GM18517 (cell line): ENCODE results near the gene ATG10.

Experiments used
- ATAC-seq: cut with Tn5 transposase; IDR thresholded peaks from one replicate; pipeline ENCODE4 v1.9.1; 2021; ENCODE audit warnings: mild to moderate bottlenecking, moderate library complexity; ENCODE audit not compliant: unreplicated experiment

ATG10 gene

DNA sequence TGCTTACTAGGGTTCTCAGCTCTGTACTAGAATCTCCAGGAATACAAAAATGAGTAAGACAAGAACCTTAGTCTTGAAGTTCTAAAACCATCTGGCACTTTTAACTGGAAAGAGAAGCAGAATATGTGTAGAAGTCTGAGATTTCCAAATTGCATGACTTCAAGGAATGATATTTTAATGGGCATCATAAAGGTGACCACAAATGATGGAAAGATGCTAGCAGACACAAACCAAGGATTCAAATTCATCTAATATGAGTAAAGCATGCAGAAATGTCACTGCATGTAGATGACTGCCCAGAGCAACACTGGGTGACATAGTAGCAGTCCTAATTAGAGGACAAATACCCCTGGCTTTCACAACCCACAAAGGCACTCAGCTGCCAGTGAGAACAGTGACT is 189.1 kb downstream of the ATG10 start:
- no peak for ATAC-seq

DNA sequence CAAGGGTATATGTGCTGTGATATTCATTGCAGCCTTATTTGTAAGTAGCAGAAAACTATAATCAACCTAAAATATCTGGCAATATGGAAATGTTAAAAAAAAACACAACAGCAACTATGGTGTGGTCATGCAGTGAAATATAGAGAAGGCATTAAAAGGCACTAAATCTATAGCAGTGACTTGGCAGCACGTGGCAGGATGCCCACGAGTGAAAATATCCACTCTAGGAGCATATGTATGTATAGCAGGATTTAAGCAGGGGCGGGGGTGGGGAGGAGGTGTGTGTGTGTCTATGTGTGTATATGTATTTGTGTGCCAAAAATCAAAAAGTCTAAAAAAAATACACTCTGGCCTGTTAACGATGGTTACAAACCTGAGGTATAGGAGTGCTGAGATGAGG is 190.8 kb downstream of the ATG10 start:
- no peak for ATAC-seq

DNA sequence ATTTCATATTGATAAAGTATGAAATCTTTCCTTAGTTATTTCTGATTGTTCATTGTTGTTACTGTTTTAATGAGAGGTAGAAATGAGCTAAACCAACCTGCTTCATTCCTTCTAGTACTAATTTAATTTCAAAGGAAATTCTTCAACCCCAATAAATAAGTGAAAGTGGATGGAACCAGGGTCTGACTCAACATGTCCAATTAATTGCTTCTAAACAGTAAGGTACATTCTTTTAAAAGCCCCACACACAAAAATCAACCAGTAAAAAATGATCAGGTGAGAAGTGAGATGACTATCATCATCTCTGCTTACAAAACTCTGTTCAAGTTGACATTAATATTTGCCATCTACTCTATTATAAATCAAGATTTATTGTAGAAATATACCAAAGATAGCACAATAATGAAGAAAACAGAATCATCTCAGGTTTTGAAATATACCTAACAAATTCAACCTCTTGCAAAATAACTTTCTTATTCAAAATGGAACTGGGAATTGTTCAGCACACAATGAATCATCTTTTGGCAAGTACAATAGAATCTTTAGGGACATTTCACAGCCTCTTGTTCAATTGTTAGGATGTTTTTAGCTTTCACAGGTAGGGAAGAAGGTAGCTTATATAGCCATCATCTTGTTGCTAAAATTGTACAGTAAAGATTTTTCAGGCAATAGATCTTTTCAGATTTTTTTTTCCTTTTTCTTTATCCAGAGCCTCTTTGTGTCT is 191.8 kb downstream of the ATG10 start:
- no peak for ATAC-seq

GRCh38 chr5:82164176-82164976 is 192.6 kb downstream of the ATG10 start:
- no peak for ATAC-seq

GRCh38 chr5:82164977-82165713 is 193.3 kb downstream of the ATG10 start:
- ATAC-seq = no peak

DNA sequence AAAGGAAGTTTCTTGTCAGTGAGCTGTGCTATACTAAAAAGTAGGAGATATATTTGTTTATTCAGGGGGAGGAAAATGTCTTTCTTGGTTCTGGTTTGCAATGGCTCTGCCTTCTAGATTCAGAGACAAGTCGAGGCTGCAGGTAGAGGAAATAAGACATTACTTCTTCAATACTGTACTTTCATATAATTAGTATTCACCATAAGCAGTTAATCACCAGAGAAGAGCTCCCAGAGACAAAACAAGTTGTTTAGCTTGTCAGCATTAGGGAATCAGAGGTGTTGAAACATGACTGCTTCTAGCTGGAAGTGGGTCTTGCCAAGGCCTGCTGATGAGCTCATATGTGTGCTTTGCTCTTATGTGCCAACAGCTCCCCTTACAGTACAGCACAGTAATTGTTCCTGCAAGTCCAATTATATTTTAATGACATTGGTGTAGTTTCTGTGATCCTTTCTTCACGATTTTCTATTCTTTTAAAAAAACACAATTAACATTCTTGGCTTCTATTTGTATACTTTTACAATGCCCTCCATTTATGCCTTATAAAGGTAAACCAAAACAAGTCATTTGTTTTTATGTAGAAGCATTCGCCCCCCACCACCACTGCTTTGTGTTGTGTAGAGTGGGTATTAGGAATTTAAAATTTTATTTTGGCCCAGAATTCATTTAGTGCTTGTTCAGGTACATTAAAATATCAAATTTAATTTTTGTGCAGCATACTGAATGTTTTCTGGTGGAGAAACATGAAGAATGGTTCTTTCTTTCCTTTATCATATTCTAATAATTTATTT is 194.1 kb downstream of the ATG10 start:
- ATAC-seq = peak; percentile 90

DNA sequence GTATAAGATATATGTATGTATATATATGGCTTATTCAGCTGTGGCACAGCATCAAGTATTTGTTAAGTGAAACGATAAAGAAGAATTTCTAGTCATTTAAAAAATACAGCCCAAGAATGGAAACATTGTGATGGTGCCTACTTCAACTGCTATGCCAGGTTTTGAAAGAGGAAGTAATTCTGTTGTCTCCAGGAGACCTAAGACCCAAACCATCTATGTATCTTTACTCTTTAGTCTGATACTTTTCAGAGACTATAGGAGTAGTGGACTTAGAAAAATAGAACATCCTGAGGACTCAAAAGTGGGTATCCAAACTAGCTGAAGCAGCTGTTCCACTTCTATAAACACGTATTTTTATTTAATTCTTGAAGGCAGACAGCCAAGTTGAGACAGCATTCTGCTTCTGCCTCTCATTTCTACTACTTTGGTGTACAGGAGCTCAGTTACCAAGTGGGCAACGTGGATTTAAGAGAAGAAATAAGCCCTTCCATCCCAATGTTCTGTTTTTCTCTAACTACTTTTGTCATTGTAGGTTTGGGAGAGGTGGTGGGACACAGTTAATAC is 195.6 kb downstream of the ATG10 start:
- ATAC-seq = no peak

DNA sequence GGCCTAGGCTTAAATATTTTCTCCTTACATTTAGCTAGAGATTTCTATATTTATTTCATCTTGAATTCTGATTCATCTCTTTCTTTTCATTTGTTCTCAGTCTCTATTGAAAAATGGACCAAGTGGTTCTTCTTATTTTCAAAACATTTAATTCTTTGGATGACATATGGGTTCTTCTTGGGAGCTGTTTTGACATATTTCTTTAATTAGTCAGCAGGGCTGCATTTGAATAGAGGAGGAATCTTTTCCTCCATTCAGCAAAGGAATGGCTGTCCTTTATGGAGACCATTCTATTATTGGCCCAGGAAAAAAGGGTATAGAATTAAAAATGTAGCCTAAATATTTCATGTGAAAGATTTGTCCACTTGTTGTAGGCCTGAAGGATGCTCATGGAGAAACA is 196.5 kb downstream of the ATG10 start:
- ATAC-seq = no peak

- ATAC-seq = no peak
Observed at GRCh38 chr5:82169892-82170291, 198.1 kb downstream of the ATG10 start.

DNA sequence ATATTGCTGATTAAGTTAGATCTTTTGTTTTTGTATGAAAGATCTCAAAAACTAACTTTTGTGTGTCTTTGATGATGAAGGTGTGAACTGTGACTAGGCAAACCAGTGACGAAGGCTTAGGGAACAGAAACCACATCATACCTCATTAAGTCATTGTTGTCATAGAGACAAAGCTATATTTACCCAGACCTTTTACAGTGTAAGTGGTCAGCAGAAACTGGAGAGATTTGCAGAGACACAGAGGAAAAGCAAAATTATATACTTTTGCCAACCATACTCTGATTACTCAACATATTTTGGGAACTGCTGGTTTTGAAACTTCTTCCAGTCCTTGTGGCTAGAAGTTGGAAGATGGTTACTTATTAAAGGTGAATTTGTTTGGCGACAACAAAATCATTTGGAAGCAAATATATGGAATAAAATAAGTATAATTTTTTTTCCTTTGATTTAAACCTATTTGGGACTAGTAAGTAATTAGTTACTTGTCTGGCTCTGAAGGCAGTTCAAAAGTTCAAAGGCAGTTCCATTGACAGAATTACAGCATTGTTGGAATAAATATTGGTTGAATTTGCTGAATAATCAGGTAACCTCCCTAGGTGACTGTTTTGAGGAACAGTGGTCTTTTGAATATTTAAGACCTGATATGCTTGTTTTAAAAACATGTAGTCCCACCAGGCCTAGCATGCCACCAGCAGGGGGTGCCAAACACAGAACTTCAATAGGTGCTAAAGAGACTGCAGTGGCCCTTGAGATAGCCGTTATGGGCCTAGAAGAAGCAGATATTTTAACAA is 202.5 kb downstream of the ATG10 start:
- ATAC-seq = peak; percentile 99

DNA sequence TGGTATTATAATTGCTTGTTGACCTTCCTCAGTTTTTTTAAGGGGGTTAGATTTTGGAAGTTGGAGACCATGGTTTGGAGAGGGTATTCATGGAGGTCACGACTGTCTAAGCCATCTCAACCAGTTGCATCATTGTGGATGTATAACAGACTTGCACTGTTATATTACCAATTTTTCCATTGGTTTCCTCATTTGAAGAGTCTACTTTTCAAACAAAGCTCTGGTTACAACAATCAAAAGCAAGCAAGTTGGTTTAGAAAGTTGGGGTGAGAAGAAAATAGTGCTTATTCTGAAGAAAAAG is 203.0 kb downstream of the ATG10 start:
- no peak for ATAC-seq

DNA sequence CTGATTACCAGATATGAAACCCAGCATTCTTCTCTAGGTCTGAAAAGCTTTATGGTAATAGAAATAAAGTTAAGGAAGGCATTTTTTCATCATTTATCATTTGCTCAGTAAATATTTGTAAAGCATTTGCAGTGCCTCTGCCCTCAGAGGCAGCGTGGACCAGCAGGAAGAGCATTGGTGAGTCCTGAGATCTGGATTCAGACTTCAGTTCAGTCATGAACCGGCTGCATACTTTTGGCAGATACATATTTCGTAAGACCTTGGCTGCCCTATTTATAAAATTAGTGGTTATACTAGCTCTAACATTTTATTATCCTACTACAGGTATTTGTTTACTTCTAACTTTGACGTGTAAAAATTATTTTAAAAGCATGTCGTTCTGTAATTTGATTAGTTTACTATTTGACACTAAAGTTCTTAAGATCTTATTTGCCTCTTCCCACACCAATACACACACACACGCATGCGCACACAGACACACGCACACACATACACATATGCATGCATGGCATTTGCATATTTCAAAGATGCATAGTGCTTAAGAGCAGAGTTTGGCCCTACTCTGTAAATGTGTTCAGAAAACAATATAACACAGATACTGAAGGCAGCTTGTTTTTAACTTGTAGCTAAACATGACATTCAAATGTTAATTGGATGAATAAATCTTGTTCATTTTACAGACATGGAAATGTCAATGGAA is 204.4 kb downstream of the ATG10 start:
- ATAC-seq = no peak

GRCh38 chr5:82178378-82178777 is 206.6 kb downstream of the ATG10 start:
- ATAC-seq = no peak

- ATAC-seq = no peak
Observed at GRCh38 chr5:82182662-82183061, 210.8 kb downstream of the ATG10 start.

DNA sequence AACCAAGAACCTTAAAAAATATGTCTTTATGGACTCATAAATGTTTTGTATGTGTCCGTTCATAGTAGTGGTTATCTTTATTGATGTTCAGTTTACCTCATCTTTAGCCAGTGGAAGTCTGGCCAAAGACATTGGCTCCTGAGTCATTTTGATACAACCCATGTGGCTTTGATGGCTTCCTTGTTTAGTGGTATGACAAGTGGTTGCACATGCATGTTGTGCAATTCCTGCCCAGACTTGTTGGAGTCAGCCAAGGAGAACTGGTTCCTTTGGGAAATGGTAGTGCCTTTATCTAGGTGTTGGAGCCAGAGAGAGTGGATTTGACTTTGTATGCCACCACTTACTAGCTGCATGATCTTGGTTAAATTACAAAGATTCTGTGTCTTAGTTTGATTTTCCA is 212.0 kb downstream of the ATG10 start:
- ATAC-seq = no peak

DNA sequence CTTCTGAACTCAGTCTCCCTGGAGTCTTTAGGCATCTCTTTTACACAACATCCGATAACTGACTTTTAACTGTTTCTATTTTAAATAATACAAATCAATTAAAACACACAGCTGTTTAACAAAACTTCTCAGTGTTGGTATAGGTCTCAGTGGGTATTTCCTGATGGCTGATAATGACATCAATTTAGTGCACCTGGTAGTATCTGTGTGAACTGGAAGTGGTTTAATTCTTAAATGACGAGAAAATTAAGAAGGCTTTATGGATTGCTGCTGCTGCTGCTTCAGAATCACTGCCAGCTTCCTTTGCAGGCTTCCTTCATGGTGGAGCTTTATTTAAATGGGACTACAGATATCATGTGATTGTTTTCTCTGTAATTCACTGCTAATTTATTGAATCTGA is 214.0 kb downstream of the ATG10 start:
- ATAC-seq = no peak

DNA sequence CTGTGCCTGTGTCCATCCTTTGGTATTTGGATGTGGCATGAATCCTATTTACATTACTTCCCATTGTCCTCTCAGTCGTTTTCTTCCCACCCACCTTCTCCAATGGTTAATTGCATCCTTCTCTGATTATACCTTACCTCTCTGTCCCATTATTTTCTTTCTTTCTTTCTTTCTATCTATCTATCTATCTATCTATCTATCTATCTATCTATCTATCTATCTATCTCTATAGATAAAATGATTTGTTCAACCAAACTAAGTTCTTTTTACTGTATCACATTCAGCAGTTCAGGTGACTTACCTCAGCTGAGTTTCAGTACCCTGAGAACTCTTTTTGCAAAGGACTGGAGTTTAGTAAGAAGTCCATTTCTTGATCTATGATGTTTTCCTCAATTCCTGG is 225.7 kb downstream of the ATG10 start:
- ATAC-seq = no peak

DNA sequence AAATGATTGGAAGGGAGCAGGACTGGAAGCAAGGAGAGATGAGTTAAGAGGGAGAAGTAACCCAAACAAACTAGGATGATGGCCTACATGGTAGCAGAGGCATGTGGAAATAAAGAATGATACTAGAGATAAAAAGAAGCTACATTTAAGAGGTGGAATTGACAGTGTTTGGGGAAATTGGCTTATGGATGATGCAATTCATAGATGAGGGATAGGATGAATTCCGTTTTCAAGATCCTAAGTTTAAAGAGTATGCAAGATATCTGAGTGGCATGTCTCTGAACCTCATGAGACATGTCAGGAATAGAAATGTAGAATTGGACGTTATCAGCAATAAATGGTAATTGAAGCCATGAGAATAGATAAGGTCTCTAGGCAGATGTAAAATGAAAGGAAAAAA is 232.7 kb downstream of the ATG10 start:
- ATAC-seq = no peak

DNA sequence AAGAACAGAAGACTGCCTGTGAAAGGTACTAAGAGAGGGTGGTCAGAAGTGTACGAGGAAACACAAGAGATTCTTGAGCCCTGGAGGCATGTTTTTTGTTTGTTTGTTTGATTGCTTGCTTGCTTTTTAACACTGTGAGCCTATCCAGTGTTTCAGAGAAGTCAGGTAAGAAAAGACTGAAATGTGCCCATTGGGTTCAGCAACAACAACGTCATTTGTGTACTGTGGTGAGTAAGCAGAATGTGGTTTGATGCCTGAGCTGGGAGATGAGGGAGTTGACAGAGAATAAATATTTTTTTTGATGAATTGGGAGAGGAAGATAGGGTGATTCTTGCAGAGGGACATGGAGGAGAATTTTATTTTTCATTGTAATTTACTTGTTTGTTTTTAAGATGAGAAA is 233.2 kb downstream of the ATG10 start:
- no peak for ATAC-seq
